A204.1 (cell line): Measurements from ENCODE around the gene CAP1.
"Not testable (repeated sequence)": the region's sequence is repeated elsewhere in the genome, so short reads cannot be mapped to it uniquely, and the experiment has no call there.

Source experiments
- FAIRE-seq: peaks from 2 replicates; lab custom pipeline; 2012; peaks lifted over from hg19 to GRCh38; lab: Jason Lieb, UNC

CAP1 gene

DNA sequence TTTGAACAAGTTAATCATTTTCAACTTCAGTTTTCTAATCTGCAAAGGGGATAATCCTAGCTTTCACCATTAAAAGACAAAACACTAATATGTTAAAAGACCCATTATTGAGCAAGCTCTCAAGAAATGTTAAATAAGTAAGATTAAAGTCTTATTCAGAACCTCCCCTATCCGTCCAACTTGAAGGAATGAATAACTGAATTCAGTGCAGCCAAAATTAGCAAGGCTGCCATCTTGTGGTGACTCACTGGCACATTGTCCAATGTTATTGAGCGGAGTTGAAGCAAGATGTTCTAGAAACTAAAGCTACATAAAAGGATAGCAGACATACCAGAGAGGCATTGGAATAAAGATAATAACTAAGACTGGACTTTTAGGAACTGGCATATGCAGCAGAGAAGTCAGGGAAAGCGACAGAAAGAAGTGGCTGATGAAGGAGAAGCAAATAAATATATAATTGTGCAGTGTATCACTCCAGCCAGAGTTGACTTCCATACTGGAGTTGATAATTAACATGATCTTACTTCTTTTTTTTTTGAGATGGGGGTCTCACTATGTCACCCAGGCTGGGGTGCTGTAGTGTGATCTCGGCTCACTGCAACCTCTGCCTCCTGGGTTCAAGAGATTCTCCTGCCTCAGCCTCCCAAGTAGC lies 8.2 kb upstream of the CAP1 start:
- peak; percentile 94 for FAIRE-seq

DNA sequence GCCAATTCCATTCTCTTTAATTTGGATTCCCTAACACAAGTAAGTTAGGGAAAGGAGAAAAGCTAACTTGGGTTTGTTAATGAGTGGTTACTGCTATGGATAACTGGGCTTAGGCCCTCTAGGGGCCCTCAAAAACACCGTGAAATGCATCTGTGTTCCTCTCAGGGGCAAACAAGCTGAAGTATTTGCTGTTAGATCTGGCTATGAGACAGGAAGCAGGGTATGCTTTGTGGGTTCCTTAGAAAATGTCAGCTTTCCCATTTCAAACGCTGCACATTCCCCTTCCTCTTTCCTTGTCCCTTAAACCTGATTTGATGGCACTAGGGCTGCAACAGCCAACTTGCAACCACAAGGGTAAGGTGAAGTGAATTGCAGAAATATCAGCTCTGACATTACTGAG lies 5.7 kb upstream of the CAP1 start:
- no peak for FAIRE-seq

DNA sequence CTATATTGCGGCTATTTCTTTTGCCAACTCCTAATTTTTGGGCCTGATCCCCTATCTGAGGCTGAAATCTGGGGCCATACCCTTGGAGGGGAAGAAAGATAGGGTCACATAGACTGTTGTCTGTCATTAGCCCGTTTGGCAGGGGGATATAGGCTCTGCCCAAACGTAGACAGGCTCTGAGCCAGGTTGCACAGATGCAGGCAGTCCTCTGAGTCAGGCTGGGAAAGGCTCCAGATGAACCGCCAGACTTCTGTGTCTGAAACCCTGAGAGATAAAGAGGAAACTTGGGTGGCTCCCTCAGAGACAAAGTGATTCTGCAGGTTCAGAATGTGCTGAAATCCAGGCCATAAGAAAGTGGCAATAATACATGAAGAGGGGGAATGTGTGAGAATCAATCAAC lies 4.0 kb upstream of the CAP1 start:
- no peak for FAIRE-seq

DNA sequence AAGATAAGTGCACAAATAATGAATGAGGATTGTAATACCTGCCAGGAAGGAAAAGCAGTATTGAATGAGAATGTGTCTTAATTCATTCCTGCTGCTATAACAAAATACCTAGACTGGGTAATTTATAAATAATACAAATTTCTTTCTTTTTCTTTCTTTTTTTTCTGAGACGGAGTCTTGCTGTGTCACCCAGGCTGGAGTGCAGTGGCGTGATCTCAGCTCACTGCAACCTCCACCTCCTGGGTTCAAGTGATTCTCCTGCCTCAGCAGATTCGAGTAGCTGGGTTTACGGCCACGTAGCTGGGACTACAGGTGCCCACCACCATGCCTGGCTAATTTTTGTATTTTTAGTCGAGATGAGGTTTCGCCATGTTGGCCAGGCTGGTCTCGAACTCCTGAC lies 3.3 kb upstream of the CAP1 start:
- not testable (repeated sequence) for FAIRE-seq

DNA sequence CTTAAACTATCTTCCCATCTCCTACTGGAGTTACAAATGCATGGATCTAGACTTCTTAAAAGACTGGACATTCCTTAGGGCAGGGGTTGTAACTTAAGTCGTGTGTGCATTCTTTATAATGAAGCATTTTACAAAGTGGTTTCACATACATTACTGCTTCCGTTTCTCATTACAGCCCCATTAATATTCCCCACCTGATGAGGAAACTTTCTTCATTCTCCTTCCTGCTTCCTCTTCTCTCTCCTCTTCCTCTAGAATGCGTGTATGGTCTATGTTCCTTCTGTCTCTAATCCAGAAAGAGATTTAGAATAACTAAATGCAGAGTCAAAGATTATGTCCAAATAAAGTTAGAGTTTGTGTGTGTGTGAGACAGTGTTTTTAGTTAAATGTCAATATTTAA lies 1.8 kb upstream of the CAP1 start:
- no peak for FAIRE-seq

DNA sequence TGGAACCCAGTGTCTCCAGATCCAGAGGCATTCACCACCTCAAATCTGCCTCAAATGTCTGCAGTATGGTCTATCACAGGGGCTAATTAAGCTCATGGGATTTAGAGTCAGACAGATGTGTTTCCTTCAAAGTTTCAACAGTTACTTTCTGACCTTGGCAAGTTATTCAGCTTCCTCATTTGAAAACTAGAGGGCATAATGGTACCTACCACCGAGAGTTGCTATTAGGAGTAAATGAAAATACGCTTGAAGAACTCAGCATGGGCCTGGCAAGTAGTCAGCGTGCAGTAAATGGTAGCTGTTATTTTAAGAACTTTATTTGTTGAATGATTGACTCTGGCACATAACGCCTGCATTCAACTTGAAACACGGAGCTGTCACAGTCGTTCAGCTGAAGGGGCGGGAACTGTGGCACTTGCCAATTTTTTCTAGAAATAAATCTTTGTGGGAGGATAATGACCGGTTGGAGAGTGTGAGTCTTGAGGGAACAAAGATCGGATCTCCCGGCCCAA lies 1.2 kb upstream of the CAP1 start:
- FAIRE-seq: no peak

DNA sequence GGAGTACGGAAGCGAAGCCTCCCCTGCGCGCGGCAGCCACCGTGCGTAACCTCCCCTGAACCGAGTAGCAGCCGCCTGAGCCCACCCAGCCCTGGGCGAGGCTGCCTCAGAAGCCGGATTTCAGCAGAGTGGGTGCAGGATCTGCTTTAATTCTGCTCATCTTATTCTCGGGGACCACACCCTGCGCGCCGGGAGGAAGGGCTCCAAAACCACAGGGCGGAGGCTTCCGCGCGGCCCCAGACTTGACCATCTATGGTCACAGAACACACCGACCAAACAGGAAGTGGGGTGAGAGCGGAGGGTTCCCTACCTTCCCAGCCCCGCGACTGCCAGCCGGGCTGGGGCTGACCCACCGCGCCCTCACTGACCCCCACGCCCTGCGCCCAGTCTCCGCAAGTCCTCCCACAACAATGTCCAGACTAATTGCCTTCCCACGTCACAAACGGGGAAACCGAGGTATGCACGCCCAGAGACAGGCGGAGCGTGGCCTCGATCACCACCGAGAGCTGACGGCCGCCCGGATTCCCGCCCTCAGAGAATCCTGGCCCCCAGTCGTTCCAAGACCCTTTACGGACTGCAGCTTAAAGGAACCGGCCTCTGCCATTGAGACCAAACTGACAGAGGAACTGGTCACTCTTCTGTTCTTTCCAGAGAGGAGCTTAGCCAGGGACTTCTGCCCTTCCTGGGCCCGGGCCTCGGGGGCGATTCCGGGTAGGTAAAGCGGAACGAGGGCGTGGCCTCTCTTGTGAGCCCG lies 595 bp upstream of the CAP1 start:
- no peak for FAIRE-seq

DNA sequence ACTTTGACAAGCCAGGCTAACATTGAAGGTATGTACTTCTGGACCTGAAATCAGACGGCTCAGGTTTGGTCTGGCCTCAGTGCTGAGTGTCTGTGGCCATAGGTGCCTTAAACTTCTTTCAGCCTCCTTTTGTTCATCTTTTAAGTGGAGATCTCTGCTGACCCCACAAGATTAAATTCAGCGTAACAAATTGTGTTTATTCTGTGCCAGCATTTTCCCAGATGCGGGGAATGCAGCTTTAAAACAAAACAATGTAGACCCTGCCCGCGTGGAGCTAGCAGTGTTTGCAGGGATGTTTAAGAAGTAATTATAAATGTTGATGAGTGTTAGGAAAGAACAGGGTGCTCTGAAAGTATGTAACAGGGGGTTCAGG lies 923 bp downstream of the CAP1 start:
- FAIRE-seq: no peak

DNA sequence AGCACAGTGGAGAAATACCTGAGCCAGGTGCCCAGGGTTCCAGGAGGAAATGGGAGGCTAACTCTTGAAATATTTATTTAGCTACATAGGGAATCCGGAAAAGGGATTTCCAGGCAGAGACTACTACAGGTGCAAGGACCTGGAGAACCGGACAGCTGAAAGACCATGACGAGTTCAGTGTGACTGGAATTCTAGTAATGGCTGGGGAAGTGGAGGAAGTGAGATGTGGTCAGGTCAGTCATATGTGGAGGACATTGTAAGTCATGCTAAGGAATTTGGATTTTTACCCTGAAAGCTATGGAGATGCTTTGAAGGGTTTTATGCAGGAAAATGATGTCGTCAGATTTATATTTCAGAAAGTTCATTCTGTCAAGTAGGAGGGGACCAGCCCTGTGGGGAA lies 1.8 kb downstream of the CAP1 start:
- FAIRE-seq: no peak

DNA sequence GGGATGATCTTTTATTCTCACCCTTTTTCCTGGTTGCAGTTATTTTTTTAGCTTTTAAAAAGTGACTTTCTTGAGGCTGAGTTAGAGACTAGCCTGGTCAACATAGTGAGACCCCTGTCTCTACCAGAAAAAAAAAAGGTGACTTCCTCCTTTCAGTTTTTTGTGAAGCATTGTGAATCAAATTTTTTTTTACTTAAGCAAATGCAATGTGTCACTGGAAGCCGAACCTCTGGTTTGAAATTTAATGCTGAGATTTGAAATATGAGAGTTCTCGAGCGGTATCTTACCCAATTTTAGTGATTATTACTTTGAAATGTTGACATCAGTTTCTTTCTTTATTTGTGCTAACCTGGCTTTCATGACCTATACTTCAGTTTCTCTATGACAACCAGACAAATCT lies 3.6 kb downstream of the CAP1 start:
- FAIRE-seq: no peak

DNA sequence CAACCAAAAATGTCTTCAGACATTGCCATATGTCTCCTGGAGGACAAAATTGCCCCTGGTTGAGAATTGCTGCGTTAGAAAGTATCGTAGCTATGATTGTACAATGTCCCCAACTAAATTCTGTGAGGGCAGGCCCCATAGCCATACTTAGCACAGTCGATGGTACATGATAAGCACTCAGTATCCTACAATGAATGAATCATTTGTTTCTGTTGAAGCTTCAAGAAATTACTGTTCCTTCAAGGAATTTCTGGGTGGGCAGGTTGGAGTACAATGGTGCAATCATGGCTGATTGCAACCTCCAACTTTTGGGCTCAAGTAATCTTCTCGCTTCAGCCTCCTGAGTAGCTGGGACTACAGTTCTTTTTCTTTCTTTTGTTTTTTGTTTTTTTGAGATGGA lies 4.7 kb downstream of the CAP1 start:
- FAIRE-seq: no peak

DNA sequence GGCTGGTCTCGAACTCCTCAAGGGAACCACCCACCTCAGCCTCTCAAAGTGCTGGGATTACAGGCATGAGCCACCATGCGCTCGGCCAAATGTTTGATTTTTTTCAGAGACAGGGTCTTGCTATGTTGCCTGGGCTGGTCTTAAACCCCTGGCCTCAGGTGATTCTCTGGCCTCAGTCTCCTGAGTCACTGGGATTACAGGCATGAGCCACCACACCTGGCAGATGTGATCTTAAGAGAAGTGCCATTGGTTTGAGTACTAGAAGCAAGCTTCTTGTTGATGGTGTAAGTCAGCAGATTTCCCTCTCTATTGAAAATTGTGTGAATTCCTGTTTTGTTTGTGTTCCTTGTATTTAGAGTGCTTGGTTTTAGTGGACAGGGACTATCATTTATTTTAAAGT lies 5.2 kb downstream of the CAP1 start:
- FAIRE-seq: no peak

DNA sequence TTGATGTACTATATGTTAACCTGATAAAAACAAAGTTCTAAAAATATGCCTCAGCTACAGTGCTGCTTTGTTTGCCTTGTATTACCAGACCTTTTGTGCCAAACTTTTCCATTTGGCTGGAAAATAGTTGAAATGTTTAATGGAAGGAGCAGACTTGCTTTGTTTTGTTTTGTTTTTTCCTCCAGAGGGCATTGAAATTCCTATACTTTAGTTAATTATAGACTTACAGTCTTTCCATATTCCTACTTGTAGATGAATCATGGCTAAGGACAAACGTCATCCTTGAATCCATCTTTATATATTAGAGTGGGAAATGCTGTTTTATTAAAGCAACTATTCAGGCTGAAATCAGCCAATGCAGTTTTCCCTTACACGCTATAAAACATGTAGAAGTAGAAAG lies 6.7 kb downstream of the CAP1 start:
- FAIRE-seq: no peak

DNA sequence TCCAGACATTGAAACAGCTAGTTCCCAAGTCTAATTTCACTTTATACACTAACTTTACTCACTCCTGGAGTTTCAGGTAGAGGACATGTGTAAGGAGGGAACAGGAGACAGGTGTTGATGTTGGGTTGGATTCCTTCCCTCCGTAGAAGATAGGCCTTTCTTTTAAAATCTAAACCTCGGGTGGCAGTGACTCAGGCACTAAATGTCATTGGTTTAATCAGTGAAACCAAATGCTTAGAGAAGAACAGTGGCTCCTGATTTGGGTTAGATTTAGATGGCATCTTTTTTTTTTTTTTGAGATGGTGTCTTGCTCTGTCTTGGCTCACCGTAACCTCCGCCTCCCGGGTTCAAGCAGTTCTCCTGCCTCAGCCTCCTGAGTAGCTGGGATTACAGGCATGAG lies 7.2 kb downstream of the CAP1 start:
- FAIRE-seq: no peak

DNA sequence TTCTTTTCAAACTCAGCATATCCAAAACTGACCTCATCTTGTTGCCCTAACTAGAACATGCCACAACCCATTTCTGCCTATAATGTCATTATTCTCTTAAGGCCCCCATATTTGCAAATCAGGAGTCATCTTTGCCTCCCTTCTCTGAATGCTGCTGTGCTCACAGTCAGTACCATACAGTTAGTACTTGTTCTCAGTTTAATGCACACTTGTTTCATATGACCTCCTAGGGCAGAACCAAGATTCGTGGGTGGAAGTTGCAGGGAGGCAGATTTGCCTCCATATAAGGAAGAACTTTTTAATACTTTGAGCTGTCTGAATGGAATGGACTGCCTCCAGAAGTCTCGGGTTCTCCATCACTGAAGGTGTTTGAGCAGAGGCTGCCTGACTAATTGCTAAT lies 9.2 kb downstream of the CAP1 start:
- no peak for FAIRE-seq

DNA sequence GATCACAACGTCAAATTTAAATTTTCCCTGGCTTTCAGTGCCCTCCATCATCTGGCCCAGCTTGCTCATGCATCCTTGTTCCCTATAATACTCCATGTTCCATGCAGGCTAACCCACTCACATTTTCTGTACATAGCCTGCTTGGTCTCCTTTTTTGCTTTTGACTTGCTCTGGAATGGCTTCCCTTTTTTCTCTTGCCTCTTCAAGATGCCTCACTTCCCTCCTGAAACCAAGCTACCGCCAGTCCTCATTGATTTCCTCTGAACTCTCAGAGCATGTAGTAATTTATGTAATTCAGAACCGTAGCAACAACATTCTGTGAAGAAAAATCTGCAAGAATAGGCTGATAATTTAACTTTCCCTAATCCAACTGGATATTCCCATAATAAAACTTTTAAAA lies 10.3 kb downstream of the CAP1 start:
- no peak for FAIRE-seq

DNA sequence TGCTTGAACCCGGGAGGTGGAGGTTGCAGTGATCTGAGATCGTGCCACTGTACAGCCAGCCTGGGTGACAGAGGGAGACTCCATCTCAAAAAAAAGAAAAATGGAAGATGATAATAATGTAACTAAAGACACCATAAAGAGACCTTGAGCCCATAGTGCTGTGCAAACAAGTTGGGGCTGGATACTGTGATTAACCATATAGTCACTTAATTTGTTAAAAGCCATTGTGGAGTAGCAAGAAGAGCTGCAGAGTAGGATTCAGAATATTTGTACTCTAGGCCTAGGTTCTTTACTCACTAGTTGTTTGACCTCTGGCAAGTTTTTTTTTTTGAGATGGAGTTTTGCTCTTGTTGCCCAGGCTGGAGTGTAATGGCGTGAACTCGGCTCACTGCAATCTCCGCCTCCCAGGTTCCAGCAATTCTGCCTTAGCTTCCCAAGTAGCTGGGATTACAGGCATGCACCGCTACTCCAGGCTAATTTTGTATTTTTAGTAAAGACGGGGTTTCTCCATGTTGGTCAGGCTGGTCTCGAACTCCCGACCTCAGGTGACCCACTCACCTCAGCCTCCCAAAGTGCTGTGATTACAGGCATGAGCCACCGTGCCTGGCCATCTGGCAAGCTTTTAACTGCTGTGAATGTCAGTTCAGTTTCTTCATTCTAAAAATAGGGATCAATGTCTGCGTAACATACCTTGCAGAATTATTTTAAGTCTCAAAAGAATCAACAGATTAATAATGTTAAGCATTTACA lies 12.8 kb downstream of the CAP1 start:
- FAIRE-seq: no peak

DNA sequence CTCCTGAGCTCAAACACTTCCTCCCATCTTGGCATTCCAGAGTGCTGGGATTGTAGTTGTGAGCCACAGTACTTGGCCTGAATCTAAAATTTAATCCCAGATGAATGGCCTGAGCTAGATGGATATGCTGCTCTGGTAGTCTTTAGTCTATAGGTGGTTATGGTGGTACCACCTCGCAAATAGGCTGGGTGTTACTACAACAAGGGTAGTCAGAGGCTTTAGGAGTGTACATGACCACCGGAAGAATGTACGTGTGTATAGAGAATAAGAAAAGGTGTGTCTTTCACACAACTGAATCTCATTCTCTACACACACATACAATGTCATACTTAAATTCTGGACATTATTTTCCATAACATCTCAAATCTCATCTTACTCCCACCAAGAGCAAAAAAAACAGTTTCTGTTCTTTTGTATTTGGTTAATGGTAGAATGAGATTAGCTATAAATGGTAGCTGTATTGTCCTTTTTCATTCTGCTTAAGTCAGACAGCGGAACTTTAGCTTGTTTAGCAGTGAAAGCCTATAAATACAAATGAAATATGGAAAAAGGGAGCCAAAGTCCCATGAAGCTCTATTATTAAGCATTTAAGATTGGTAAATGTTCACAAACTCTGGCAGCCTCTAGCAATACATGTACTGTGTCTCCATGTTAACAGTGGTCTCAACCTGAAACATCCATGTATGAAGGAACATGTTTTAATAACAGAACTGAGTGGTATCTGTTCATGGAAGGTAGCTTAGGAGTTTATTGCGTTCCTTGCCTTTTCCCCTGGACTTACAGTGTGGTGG lies 16.2 kb downstream of the CAP1 start:
- no peak for FAIRE-seq

DNA sequence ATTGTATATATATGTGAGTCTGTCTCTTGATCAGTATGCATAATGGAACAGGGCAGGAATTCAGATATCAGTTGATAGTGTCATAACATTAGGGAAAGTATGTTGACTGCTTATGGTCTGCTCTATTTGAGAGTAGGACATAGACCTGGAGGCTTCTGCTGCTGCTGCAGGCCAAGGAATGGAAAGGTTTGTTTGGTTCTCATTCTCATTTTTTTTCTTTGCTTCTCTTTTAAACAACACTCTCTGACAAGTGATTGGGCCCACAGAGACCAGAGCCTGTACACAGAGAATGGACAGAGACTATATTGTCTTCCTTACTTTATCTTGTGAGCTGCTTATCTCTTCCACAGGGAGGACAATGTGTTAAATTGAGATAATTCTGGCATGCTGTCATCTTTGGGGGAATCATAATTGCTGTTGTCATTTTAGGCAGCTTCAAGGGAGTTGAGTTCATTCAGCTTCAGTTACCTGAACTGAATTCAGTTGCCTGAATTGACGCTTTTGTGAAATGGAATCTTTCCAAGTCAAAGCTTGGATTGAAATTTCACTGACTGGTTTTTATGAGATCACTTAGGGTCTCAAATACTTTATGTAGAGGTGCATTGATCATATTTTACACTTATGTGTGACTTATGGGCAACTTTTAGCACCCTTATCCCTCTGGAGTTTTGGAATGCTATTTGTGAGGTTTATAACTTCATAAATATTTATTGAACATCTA lies 16.9 kb downstream of the CAP1 start:
- no peak for FAIRE-seq

DNA sequence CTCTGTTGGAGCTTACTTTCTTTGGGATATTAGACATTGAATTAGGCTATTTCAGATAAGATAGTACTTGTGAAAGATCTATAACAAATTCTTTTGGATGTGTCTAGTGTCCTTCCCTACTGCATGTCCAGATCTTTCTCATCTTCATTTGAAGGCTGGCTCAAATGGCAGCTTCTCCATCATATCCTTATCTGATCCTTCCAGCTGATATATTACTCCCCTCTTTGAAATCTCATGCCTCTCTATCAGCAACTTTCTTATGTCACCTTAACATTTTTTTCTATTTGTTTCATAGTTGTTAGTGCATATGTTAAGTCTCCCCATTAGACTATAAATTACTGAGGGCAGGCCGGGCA lies 17.5 kb downstream of the CAP1 start:
- no peak for FAIRE-seq

DNA sequence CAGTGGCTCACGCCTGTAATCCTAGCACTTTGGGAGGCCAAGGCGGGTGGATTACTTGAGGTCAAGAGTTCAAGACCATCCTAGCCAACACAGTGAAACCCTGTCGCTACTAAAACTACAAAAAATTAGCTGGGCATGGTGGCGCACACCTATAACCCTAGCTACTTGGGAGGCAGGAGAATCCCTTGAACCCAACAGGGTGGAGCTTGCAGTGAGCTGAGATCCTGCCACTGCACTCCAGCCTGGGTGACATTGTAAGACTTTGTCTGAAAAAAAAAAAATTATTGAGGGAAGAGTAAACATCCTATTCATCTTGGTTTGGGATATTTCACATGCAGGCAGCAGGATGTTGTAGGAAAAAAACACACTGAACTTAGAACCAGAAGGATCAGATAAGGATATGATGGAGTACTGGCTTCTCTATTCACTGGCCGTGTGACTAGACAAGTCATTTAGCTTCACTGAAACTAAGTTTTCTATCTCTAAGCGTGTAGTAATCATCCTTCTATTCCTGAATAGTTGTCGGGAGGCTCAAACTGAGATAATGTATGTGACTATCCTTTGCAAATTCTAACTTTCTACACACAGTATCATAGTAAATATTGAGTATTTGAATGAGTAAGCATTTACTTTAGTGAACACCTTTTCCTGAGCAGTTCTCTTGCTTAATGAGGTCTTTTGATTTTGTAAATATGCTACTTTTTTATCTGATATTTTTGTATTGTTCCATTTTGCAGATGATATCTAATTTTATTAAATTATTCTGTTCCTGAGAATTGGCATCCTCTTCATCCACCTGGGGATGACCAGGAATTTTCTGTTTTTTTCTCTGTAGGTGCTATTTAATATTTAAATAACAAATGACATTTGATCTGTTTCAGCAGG lies 18.2 kb downstream of the CAP1 start:
- FAIRE-seq: no peak
